GM12875 (cell line): ENCODE data around the gene PSMD2.

ENCODE experiments used
- H3K4me3 ChIP-seq: one replicate; pipeline ENCODE4 v1.5.1; 2011; ENCODE audit warnings: low read depth, low read length, control low read depth
- TF ChIP-seq, protein P1 (sequence below): IDR thresholded peaks from 2 replicates; pipeline ENCODE4 v1.5.1; 2011; ENCODE audit warnings: low read depth, mild to moderate bottlenecking, control low read depth, inconsistent platforms, low read length, moderate library complexity, borderline replicate concordance; ENCODE audit not compliant: insufficient read depth

The PSMD2 gene

DNA sequence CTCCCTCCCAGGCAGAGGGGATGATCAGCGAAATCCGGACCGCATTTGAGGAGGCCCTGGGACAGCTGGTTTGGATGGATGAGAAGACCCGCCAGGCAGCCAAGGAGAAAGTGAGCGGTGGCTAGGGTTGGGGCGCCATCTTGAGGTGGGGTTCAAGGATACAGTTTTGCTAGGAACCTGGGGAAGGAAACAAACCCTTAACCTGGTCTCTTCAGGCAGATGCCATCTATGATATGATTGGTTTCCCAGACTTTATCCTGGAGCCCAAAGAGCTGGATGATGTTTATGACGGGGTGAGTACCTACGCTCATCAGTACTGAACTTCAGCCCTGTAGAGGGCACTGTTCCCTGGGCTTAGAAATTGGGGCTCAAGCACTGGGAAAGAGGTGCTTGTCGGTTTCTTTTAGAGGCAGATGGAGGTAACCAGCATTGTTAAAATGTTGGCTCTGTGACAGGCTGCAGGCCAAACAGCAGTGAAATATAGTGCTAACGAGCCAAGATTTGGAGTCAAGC lies 9.6 kb upstream of the PSMD2 start:
- TF ChIP-seq, protein P1, sequence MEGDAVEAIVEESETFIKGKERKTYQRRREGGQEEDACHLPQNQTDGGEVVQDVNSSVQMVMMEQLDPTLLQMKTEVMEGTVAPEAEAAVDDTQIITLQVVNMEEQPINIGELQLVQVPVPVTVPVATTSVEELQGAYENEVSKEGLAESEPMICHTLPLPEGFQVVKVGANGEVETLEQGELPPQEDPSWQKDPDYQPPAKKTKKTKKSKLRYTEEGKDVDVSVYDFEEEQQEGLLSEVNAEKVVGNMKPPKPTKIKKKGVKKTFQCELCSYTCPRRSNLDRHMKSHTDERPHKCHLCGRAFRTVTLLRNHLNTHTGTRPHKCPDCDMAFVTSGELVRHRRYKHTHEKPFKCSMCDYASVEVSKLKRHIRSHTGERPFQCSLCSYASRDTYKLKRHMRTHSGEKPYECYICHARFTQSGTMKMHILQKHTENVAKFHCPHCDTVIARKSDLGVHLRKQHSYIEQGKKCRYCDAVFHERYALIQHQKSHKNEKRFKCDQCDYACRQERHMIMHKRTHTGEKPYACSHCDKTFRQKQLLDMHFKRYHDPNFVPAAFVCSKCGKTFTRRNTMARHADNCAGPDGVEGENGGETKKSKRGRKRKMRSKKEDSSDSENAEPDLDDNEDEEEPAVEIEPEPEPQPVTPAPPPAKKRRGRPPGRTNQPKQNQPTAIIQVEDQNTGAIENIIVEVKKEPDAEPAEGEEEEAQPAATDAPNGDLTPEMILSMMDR = peak; percentile 66

DNA sequence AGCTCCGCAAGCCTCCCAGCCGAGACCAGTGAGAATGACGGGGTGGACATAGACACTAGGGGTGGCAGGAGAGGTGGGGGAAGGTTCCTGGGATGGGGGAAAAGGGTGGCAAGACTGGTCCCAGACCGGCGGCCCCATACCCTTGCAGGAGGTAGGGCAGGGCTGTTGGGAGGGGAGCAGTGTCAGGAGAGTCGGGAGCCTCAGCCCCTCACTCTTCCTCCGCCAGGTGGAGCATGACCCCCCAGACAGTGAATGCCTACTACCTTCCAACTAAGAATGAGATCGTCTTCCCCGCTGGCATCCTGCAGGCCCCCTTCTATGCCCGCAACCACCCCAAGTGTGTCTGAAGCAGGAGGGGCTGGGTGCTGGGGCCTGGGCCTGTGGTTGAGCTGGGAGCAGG lies 8.7 kb upstream of the PSMD2 start:
- no peak overlapping the region for H3K4me3 ChIP-seq
- TF ChIP-seq, protein P1 = no peak

More for the DNA sequence above, 9.6 kb upstream of the PSMD2 start:
- no peak overlapping the region for H3K4me3 ChIP-seq

DNA sequence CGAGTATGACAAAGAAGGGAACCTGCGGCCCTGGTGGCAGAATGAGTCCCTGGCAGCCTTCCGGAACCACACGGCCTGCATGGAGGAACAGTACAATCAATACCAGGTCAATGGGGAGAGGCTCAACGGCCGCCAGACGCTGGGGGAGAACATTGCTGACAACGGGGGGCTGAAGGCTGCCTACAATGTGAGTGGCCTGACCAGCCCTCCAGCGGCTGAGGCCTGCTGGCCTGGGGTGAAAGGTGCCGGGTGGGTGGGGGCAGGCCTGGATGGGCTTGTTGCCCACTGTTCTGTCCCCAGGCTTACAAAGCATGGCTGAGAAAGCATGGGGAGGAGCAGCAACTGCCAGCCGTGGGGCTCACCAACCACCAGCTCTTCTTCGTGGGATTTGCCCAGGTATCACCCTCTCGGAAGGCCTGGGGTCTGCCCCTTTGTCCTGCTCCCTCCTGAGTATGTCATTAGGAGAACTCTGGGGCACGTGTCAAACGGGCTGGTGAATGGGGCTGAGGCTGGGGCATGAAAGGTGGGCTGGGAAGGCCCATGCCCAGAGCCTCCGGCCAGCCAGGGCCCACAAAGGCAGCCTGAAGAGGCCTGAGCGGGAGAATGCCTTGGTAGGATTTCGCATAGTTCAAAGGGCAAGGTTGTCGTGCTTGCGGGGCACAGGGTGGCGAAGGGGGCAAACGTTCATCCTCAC lies 7.8 kb upstream of the PSMD2 start:
- no peak overlapping the region for H3K4me3 ChIP-seq
- TF ChIP-seq, protein P1 = no peak

GRCh38 chr3:184291738-184292445 lies 7.1 kb upstream of the PSMD2 start:
- H3K4me3 ChIP-seq = no peak overlapping the region
- TF ChIP-seq, protein P1 = no peak

DNA sequence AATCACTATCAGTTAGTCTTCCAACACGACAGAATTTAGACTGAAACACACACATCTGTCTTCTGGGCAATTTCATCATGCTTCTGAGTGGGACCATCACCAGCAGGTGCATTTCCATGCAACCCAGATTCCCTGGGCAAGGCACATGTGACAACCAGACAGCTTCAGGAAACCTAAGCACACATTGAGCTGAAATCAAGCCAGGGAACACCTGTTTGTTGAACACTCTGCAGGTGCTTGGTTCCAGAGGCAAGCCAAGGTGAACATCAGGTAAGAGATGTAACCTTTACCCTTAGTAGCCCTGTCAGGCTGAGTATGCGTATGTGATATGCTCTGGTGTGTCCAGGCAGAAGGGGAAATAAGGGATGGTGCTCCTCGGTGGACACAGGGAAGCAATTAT lies 3.3 kb upstream of the PSMD2 start:
- TF ChIP-seq, protein P1 = no peak
- H3K4me3 ChIP-seq = no peak overlapping the region

DNA sequence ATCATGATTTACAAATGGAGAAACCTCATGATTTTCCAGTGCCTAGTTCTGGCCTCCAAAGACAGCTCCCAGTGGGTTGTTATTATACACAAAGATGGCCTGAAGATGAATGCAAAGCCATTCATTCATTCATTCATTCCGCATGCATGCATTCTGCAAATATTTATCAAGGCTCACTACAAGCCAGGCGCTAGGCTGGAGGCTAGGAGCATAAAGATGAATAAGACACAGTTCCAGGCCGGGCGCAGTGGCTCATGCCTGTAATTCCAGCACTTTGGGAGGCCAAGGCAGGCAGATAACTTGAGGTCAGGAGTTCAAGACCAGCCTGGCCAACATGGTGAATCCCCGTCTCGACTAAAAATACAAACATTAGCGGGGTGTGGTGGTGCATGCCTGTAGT lies 2.4 kb upstream of the PSMD2 start:
- no peak overlapping the region for H3K4me3 ChIP-seq
- TF ChIP-seq, protein P1 = no peak
